GM18907 (cell line): ENCODE measurements around the gene AKAP14.
A peak's percentile ranks its signal among the peaks of the same experiment; 100 is the strongest.
"Not testable (repeated sequence)": the region's sequence is repeated elsewhere in the genome, so short reads cannot be mapped to it uniquely, and the experiment has no call there.

ENCODE experiments used
- ATAC-seq: cut with Tn5 transposase; IDR thresholded peaks from one replicate; pipeline ENCODE4 v1.9.1; 2021; ENCODE audit warnings: mild to moderate bottlenecking, moderate library complexity; ENCODE audit not compliant: unreplicated experiment

AKAP14 gene

DNA sequence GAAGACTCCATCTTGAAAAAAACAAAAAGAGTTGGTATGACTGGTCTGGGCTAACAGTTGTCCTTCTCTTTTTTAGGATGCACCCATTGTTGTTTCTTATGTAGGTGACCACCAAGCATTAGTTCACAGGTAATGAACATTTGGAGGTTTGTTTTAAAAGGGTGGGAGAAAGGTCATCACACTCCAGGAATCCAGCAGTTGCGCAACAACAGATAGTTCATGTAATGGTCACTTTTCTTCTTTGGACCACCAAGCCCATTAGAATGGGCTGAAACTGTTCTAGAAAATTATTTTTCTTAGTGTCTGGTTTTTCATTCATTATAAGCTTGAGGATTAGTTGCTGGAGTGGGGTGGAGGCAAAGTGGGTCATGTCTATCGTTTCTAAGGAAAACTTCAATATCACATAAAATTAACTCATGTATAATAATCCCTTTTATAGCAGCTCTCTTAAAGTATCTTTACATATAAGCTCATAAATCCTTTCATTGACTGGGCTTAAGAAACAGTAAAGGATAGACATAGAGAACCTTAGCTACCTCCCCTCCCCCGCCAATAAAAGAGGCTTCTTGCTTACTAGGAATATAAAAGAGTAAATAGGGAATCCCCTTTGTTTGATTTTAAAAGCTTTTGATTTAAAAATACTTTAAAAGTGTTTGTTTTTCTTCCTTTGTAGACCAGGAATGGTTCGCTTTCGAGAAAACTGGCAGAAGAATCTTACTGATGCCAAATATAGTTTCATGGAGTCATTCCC is 24.3 kb downstream of the AKAP14 start:
- no peak for ATAC-seq

DNA sequence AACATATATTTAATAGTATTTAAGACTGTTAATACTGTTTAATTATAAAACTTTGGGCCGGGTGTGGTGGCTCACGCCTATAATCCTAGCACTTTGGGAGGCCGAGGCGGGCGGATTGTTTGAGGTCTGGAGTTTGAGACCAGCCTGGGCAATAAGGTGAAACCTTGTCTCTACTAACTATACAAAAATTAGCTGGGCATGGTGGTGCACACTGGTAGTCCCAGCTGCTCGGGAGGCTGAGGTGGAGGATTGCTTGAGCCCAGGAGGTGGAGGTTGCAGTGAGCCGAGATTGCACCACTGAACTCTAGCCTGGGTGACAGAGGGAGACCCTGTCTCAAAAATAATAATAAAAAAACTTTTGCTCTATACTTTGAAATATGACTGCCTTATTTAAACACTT is 26.7 kb downstream of the AKAP14 start:
- ATAC-seq: not testable (repeated sequence)

DNA sequence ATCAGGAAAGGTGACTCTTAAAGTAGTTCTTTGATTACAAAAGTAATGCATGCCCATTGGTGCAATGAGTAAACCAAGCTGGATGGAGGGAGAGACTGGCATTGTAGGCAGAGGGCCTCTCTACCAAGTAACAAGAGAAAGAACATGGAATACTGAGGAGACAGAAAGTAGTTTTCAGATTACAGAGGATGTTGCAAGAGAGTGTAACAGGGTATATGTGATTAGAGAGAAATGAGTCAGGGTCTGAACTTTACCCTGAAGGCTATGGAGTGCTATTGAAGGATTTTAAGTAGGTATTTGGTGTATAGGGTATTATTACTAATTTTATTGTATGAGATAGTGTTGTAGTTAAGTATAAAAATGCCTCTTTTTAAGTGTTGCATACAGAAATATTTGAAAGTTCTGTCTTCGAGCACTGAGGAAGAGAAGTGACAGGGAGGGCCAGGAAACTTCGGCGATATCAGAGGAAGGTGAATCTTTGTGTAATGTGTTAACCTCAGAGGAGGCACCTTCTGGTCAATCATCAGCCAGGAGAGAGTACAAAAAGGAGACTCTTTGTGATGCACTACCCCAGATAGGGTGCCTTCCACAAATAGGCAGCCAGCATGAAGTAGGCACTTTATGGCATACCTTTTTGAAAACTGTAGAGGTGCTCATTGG is 39.7 kb downstream of the AKAP14 start:
- ATAC-seq: no peak

DNA sequence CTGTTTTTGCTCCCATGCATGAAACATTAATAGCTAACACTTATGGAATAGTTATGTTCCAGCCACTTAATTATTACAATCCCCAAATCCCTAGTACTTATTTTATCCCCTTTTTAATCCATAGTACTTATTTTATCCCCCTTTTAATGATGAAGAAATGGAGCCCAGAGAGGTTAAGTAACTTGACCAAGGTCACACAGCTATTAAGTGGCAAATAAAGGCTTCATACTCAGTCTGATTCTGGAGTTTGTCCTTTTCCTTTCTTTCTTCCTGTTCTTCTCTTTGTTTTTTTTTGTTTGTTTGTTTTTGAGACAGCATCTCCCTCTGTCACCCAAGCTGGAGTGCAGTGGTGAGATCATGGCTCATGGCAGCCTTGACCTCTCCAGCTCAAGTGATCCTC is 45.6 kb downstream of the AKAP14 start:
- ATAC-seq: no peak

DNA sequence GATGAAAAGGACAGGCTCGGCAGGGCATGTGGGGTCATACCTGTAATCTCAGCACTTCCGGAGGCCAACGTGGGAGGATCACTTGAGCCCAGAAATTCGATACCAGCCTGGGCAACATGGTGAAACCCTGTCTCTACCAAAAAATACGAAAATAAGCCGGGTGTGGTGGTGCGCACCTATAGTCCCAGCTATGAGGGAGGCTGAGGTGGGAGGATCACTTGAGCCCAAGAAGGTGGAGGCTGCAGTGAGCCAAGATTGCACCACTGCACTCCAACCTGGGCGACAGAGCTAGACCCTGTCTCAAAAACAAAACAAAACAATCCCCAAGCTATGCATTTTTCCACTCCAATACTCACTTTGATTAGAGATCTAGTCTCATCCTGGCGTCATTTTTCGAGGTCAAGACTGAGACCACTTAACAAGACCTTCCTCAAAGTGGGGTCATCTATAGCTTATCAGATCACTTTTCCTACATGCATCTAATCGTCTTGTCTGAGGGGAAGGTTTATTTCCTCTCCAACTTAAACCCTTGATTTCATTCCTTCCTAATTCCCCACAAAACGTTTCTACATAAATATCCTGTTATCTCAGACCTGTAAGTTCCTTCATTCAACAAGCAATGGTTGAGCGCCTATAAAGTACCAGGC is 46.6 kb downstream of the AKAP14 start:
- ATAC-seq: no peak

DNA sequence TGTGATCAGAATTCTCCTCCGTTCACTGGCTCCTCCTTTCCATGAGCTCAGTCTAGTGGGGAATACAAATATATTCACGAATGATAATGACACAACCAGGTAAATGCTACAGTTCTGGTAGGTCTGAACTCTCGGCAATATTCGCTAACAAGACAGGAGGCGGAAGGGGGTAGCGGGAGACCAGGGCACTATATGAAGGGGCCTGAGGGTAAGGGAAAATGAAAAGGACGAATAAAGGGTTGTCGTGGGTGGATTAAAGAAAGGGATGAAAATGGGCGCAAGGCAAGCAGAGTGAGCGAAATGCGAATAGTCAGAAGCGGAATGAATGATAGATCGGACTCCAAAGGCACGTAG is 47.1 kb downstream of the AKAP14 start:
- ATAC-seq: peak; percentile 22

DNA sequence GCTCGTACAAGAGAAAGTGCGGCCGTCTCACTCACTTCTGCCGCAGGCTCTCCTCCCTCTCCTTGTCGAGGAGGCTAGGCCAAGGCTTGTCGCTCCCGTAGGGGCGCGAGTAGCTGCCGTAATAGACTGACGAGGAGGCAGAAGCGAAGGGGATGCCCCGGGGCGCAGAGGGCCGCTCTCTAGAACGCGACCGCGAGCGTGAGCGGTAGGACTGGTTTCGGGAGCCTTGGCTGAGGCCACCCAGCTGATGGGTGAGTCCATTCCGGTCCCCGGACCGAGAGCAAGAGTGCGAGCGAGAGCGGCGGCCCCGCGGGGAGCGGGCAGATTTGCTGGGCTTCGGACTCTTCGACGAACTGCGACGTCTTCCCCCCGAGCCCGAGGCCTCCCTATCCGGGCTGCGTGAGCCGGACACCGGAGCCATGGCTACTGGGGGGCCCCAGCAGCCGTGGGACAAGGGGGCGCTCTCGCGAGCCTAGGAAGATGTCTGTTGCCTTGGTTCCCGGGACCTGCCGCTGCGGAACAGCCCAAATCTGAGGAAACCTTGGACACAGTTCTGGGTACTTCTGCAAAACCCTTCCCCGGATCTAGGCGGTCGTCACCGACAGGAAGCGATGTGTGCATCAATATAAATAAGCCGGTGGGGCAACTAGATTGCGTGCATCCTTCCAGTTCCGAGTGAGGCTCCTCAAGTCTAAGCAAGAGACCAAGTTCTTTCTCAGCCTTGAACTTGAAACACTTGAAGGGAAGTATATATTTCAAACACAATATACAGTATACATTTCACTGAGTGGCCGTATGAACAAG is 47.7 kb downstream of the AKAP14 start, which contains the start of gene NKAP:
TSS of gene NKAP (minus strand) at position 567 of the 804 bp plus-strand sequence. CDS start at position 421, 146 bp downstream.
- peak; percentile 80 for ATAC-seq

DNA sequence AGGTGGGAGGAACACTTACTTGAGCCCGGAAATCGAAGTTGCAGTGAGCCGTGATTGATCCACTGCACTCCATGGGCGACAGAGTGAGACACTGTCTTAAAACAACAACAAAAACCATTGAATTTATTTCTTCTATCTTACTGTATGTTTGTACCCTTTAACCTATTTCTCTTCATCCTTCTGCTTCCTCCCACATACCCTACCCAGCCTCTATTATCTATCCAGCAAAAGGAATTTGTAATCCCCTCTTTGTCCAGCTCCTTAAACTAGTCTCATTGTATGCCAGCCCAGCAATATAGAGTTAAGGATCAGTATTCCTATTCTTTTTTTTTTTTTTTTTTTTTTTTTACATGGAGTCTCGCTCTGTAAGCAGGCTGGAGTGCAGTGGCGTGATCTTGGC is 49.8 kb downstream of the AKAP14 start:
- no peak for ATAC-seq

DNA sequence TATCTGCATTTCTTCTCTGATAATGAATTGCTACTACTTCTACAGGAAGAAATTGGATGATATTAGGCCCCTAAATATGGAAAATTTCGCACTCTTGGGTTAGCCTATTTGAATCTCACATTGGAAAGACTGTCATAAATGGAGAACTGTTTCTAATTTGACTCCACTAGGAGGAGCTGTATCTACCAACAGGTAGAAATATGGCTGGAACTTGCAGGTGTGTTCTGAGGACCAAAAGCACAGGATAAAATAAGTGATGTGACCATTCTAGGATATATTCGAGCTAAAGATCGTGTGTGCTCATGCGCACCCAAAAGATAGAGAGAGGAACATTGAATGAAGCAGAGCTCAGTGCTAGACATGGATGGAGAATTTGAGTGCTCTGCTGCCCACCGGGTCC is 52.7 kb downstream of the AKAP14 start:
- ATAC-seq: no peak

DNA sequence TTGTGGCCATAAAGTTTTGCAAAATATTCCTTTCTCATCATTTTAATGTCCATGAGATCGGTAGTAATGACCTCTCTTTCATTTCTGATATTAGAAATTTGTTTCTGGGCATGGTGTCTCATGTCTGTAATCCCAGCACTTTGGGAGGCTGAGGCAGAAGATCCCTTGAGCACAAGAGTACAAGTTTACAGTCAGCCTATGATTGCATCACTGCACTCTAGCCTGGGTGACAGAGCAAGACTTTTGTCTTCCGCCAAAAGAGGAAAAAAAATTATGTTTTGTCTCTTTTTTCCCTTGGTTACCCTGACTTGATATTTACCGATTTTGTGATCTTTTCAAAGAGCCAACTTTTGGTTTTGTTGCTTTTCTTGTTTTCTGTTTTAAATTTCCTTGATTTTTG is 58.7 kb downstream of the AKAP14 start:
- no peak for ATAC-seq

DNA sequence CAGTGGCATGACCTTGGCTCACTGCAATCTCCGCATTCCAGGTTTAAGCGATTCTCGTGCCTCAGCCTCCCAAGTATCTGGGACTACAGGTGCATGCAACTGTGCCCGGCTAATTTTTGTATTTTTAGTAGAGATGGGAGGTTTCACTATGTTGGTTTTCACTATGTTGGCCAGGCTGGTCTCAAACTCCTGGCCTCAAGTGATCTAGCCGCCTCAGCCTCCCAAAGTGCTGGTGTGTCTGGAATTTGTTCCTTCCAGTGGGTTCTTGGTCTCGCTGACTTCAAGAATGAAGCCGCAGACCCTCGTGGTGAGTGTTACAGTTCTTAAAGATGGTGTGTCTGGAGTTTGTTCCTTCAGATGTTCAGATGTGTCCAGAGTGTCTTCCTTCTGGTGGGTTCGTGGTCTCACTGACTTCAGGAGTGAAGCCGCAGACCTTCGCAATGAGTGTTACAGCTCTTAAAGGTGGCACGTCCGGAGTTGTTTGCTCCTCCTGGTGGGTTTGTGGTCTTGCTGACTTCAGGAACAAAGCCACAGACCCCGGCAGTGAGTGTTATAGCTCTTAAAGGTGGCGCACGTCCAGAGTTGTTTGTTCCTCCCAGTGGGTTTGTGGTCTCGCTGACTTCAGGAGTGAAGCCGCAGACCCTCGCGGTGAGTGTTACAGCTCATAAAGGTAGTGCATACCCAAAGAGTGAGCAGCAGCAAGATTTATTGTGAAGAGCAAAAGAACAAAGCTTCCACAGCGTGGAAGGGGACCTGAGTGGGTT is 60.3 kb downstream of the AKAP14 start:
- not testable (repeated sequence) for ATAC-seq

DNA sequence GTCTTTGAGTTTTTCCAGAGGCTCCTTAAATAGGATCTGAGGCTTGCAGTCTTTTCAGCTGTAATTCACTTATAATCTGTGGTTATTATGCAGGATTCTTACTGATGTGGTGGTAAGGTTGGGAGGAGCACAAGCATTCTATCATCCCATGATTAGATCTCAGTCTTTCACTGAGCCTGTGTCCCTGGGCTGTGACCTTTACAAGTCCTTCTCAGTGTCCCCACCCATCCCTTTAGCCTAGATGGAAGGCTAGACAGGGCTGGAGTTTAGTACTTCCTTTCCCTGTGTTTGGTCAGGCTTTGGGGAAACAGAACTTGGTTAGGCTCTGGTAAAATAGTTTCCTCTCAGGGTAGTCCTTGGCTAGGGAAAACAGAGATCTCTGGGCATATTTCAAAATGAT is 64.9 kb downstream of the AKAP14 start:
- no peak for ATAC-seq

DNA sequence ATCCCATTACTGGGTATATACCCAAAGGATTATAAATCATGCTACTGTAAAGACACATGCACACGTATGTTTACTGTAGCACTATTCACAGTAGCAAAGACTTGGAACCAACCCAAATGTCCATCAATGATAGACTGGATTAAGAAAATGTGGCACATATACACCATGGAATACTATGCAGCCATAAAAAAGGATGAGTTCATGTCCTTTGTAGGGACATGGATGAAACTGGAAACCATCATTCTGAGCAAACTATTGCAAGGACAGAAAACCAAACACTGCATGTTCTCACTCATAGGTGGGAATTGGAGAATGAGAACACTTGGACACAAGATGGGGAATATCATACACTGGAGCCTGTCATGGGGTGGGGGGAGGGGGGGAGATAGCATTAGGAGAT is 71.1 kb downstream of the AKAP14 start:
- not testable (repeated sequence) for ATAC-seq
